Measurements from ENCODE around the gene MCOLN2. TPM values are rescaled to one million over a fixed set of nuclear protein-coding genes. Genes with fewer than 3 reads are reported as not detected.

Gene MCOLN2
- total and polyA plus RNA-seq, 4 donors = 0.16 to 0.28 (median 0.25) TPM; not detected in 1

GRCh38 chr1:84963021-84963420, 33.9 kb downstream of the MCOLN2 start (continued):
- no peak for TF ChIP-seq ZBTB33 (IDR thresholded peaks at IDR 0.05)

- no peak for DNase-seq (ENCODE audit: low spot score)
- no peak overlapping the region for H3K27ac ChIP-seq (ENCODE audit: low read depth in 1 of 2, low read length in 2 of 2)
Observed at GRCh38 chr1:84961316-84961715, 35.6 kb downstream of the MCOLN2 start.

GRCh38 chr1:84960371-84960770, 36.5 kb downstream of the MCOLN2 start:
- 83% methylated on average over 1 of the region's 1 CpG for WGBS
- DNase-seq (ENCODE audit: low spot score) = no peak

More at GRCh38 chr1:84961316-84961715, 35.6 kb downstream of the MCOLN2 start:
- Histone ChIP-seq H3K36me3 (ENCODE audit: control insufficient read depth in 4 of 4, insufficient read depth in 3 of 4, low read depth in 1 of 4, low read length in 3 of 4) (no peaks in the 10 kb centered on the region), H3K9me3 (ENCODE audit: control insufficient read depth in 4 of 4, low read length in 3 of 4) (no peaks in the 10 kb centered on the region), H3K4me3 (ENCODE audit: low read depth in 1 of 3, low read length in 3 of 3) (no peak overlapping the region), H3K27me3 (ENCODE audit: control insufficient read depth in 4 of 4, insufficient read depth in 4 of 4, low read length in 3 of 4) (no peaks in the 10 kb centered on the region), H3K9ac (ENCODE audit: low read depth in 1 of 2, low read length in 2 of 2) (no peak overlapping the region), H3K4me1 (ENCODE audit: control insufficient read depth in 4 of 4, insufficient read depth in 4 of 4, low read length in 3 of 4) (no peaks in the 10 kb centered on the region)
- no peak for TF ChIP-seq TAF1 (conservative IDR thresholded peaks at IDR 0.05)
- no peak for TF ChIP-seq NR2F2 (IDR thresholded peaks at IDR 0.05)
- no peak for TF ChIP-seq RXRA (IDR thresholded peaks at IDR 0.05)
- no peak for TF ChIP-seq JUND (IDR thresholded peaks at IDR 0.05)
- TF ChIP-seq EGR1 (IDR thresholded peaks at IDR 0.05; ENCODE audit: low read depth in 2 of 2) = no peak
- TF ChIP-seq RAD21 (IDR thresholded peaks at IDR 0.05) = no peak
- TF ChIP-seq GABPA (IDR thresholded peaks at IDR 0.05 in 1 of 2, conservative IDR thresholded peaks at IDR 0.05 in 1 of 2) = no peak
- no peak for TF ChIP-seq MAX (IDR thresholded peaks at IDR 0.05)
- no peak for TF ChIP-seq HNF4A (conservative IDR thresholded peaks at IDR 0.05)
- TF ChIP-seq FOXA2 (IDR thresholded peaks at IDR 0.05) = no peak
- WGBS = 74% methylated on average over 1 of the region's 1 CpG

DNA sequence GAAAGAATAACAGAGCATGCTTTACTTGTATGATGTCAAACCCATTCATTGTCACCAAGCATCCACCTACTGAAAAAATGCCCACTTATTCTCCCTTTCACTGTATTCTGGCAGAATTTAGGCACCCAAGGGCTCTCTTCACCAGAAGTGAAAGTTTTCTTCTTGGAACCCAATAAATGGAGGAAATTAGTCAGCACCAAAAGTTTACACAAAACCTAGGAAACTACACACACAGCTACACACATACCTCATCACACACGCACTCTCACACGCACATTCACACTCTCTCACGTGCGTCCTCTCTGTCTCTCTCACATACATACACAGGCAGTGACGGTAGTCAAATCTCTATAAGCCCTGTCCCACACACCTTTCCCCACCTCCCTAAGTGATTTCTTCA, 37.6 kb downstream of the MCOLN2 start:
- no peak for DNase-seq (ENCODE audit: low spot score)
- 82% methylated on average over 5 of the region's 5 CpGs for WGBS
- Histone ChIP-seq H3K4me1 (ENCODE audit: control insufficient read depth in 4 of 4, insufficient read depth in 4 of 4, low read length in 3 of 4) (no peaks in the 10 kb centered on the region), H3K27me3 (ENCODE audit: control insufficient read depth in 4 of 4, insufficient read depth in 4 of 4, low read length in 3 of 4) (no peaks in the 10 kb centered on the region), H3K36me3 (ENCODE audit: control insufficient read depth in 4 of 4, insufficient read depth in 3 of 4, low read depth in 1 of 4, low read length in 3 of 4) (no peaks in the 10 kb centered on the region), H3K27ac (ENCODE audit: low read depth in 1 of 2, low read length in 2 of 2) (no peak overlapping the region), H3K4me3 (ENCODE audit: low read depth in 1 of 3, low read length in 3 of 3) (no peak overlapping the region), H3K9me3 (ENCODE audit: control insufficient read depth in 4 of 4, low read length in 3 of 4) (no peaks in the 10 kb centered on the region), H3K9ac (ENCODE audit: low read depth in 1 of 2, low read length in 2 of 2) (no peak overlapping the region)
- no peak for TF ChIP-seq SP1 (IDR thresholded peaks at IDR 0.05)
- TF ChIP-seq TAF1 (conservative IDR thresholded peaks at IDR 0.05) = no peak
- no peak for TF ChIP-seq REST (IDR thresholded peaks at IDR 0.05)
- TF ChIP-seq, protein P1, sequence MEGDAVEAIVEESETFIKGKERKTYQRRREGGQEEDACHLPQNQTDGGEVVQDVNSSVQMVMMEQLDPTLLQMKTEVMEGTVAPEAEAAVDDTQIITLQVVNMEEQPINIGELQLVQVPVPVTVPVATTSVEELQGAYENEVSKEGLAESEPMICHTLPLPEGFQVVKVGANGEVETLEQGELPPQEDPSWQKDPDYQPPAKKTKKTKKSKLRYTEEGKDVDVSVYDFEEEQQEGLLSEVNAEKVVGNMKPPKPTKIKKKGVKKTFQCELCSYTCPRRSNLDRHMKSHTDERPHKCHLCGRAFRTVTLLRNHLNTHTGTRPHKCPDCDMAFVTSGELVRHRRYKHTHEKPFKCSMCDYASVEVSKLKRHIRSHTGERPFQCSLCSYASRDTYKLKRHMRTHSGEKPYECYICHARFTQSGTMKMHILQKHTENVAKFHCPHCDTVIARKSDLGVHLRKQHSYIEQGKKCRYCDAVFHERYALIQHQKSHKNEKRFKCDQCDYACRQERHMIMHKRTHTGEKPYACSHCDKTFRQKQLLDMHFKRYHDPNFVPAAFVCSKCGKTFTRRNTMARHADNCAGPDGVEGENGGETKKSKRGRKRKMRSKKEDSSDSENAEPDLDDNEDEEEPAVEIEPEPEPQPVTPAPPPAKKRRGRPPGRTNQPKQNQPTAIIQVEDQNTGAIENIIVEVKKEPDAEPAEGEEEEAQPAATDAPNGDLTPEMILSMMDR (IDR thresholded peaks at IDR 0.05; ENCODE audit: low read depth, low read length, missing input control) = no peak
- TF ChIP-seq GABPA (IDR thresholded peaks at IDR 0.05 in 1 of 2, conservative IDR thresholded peaks at IDR 0.05 in 1 of 2) = no peak
- TF ChIP-seq HNF4A (conservative IDR thresholded peaks at IDR 0.05) = no peak
- no peak for TF ChIP-seq FOXA2 (IDR thresholded peaks at IDR 0.05)
- TF ChIP-seq ZBTB33 (IDR thresholded peaks at IDR 0.05) = no peak
- no peak for TF ChIP-seq NR2F2 (IDR thresholded peaks at IDR 0.05)

More at GRCh38 chr1:84960371-84960770, 36.5 kb downstream of the MCOLN2 start:
- Histone ChIP-seq H3K36me3 (ENCODE audit: control insufficient read depth in 4 of 4, insufficient read depth in 3 of 4, low read depth in 1 of 4, low read length in 3 of 4) (no peaks in the 10 kb centered on the region), H3K9me3 (ENCODE audit: control insufficient read depth in 4 of 4, low read length in 3 of 4) (no peaks in the 10 kb centered on the region), H3K4me3 (ENCODE audit: low read depth in 1 of 3, low read length in 3 of 3) (no peak overlapping the region), H3K27ac (ENCODE audit: low read depth in 1 of 2, low read length in 2 of 2) (no peak overlapping the region), H3K4me1 (ENCODE audit: control insufficient read depth in 4 of 4, insufficient read depth in 4 of 4, low read length in 3 of 4) (no peaks in the 10 kb centered on the region), H3K9ac (ENCODE audit: low read depth in 1 of 2, low read length in 2 of 2) (no peak overlapping the region), H3K27me3 (ENCODE audit: control insufficient read depth in 4 of 4, insufficient read depth in 4 of 4, low read length in 3 of 4) (no peaks in the 10 kb centered on the region)
- TF ChIP-seq, protein P2, sequence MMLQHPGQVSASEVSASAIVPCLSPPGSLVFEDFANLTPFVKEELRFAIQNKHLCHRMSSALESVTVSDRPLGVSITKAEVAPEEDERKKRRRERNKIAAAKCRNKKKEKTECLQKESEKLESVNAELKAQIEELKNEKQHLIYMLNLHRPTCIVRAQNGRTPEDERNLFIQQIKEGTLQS (IDR thresholded peaks at IDR 0.05) = no peak
- TF ChIP-seq FOXA1 (IDR thresholded peaks at IDR 0.05) (no peak), TAF1 (conservative IDR thresholded peaks at IDR 0.05) (no peak), GABPA (IDR thresholded peaks at IDR 0.05 in 1 of 2, conservative IDR thresholded peaks at IDR 0.05 in 1 of 2) (no peak), SP1 (IDR thresholded peaks at IDR 0.05) (no peak), JUND (IDR thresholded peaks at IDR 0.05) (no peak), FOXA2 (IDR thresholded peaks at IDR 0.05) (no peak)
